ENCODE data around the gene PPP1R10.

- no peak for TF ChIP-seq CTCF (IDR thresholded peaks at IDR 0.05)
- TF ChIP-seq ZFX (IDR thresholded peaks at IDR 0.05; ENCODE audit: borderline replicate concordance): no peak
These were observed 5.2 kb downstream of the PPP1R10 start for GRCh38 chr6:30611856-30612194.

Measured in 22Rv1 (cell line).